GM23338 (cell line): ENCODE results near the gene PLCH2. TPM values are rescaled to one million over a fixed set of nuclear protein-coding genes. Genes with fewer than 3 reads are reported as not detected.

Experiments used
- ATAC-seq: fragments of 200-7000 bp; cut with Tn5 transposase; 3 replicates; pipeline ENCODE4 v1.9.1; 2020
- DNase-seq: peaks from one replicate; pipeline ENCODE4 v3.0.0-alpha.2; 2015; ENCODE audit warnings: low spot score
- H2AFZ ChIP-seq: fragments of 200-600 bp; sonication (generic); 2 replicates; pipeline ENCODE4 v1.8.0; 2016; ENCODE audit warnings: antibody characterized with exemption, mild to moderate bottlenecking, moderate library complexity
- H3F3A ChIP-seq: fragments of 200-600 bp; sonication (generic); replicated peaks from 2 replicates; pipeline ENCODE4 v1.8.0; 2017; ENCODE audit warnings: antibody characterized with exemption, mixed run types, low read depth
- H3K27ac ChIP-seq: fragments of 200-600 bp; sonication (generic); 2 replicates; pipeline ENCODE4 v1.6.1; 2016; ENCODE audit warnings: low read depth
- H3K27me3 ChIP-seq: fragments of 200-600 bp; sonication (generic); 2 replicates; pipeline ENCODE4 v1.8.0; 2016; ENCODE audit warnings: mild to moderate bottlenecking, mixed run types, moderate library complexity; ENCODE audit not compliant: insufficient read depth
- H3K36me3 ChIP-seq: fragments of 200-600 bp; sonication (generic); 2 replicates; pipeline ENCODE4 v1.8.0; 2016; ENCODE audit warnings: mild to moderate bottlenecking; ENCODE audit not compliant: insufficient read depth
- H3K4me1 ChIP-seq: fragments of 200-600 bp; sonication (generic); 2 replicates; pipeline ENCODE4 v1.8.0; 2016; ENCODE audit warnings: mild to moderate bottlenecking, moderate library complexity; ENCODE audit not compliant: insufficient read depth
- H3K4me2 ChIP-seq: fragments of 200-600 bp; sonication (generic); 2 replicates; pipeline ENCODE4 v1.7.1; 2017; ENCODE audit warnings: mixed run types
- H3K4me3 ChIP-seq: fragments of 200-600 bp; sonication (generic); 2 replicates; pipeline ENCODE4 v1.6.1; 2016; ENCODE audit warnings: mixed run types
- H3K79me2 ChIP-seq: fragments of 200-600 bp; sonication (generic); replicated peaks from 2 replicates; pipeline ENCODE4 v1.8.0; 2017; ENCODE audit warnings: mild to moderate bottlenecking; ENCODE audit not compliant: insufficient read depth
- H3K9me2 ChIP-seq: fragments of 200-600 bp; sonication (generic); 2 replicates; pipeline ENCODE4 v1.8.0; 2017; ENCODE audit not compliant: insufficient read depth
- H4K20me1 ChIP-seq: fragments of 200-600 bp; sonication (generic); replicated peaks from 2 replicates; pipeline ENCODE4 v1.8.0; 2017; ENCODE audit warnings: mild to moderate bottlenecking; ENCODE audit not compliant: insufficient read depth
- H3K27ac Mint-ChIP-seq: 2 replicates; pipeline ENCODE4 v1.8.0; 2020; ENCODE audit warnings: inconsistent platforms, mild to moderate bottlenecking, moderate library complexity, mixed read lengths
- H3K27me3 Mint-ChIP-seq: 3 replicates; pipeline ENCODE4 v1.8.0; 2022; ENCODE audit warnings: low read depth, mild to moderate bottlenecking, moderate library complexity, mixed read lengths, inconsistent platforms; ENCODE audit not compliant: insufficient read depth, poor library complexity
- H3K36me3 Mint-ChIP-seq: 3 replicates; pipeline ENCODE4 v1.8.0; 2021; ENCODE audit warnings: low read depth, mild to moderate bottlenecking, inconsistent platforms, moderate library complexity, mixed read lengths
- H3K4me1 Mint-ChIP-seq: 3 replicates; pipeline ENCODE4 v1.8.0; 2020; ENCODE audit warnings: mild to moderate bottlenecking, inconsistent platforms, mixed read lengths
- H3K4me3 Mint-ChIP-seq: 3 replicates; pipeline ENCODE4 v1.8.0; 2021; ENCODE audit warnings: moderate library complexity, mild to moderate bottlenecking, inconsistent platforms, mixed read lengths
- H3K9me3 Mint-ChIP-seq: 3 replicates; pipeline ENCODE4 v1.8.0; 2020; ENCODE audit warnings: moderate library complexity, mild to moderate bottlenecking, inconsistent platforms, mixed read lengths
- CREB1 ChIP-seq: fragments of 250-450 bp; sonication (Bioruptor Pico); IDR thresholded peaks from 2 replicates; pipeline ENCODE4 v1.5.0; 2020; ENCODE audit warnings: low read depth, mild to moderate bottlenecking, moderate library complexity
- CTCF ChIP-seq, 2 experiments: fragments of 200-600 bp in 1 of 2; sonication (generic) in 1 of 2; conservative IDR thresholded peaks; 2 replicates each; pipeline versions ENCODE4 v1.5.1 to v1.6.1; 2016 to 2017; ENCODE audit warnings: antibody characterized with exemption in 2 of 2, low read depth in 2 of 2, mild to moderate bottlenecking in 2 of 2, moderate library complexity in 1 of 2
- ETS1 ChIP-seq: IDR thresholded peaks from 2 replicates; pipeline ENCODE4 v1.6.1; 2016; ENCODE audit warnings: antibody characterized with exemption
- EZH2 ChIP-seq: fragments of 200-600 bp; sonication (generic); IDR thresholded peaks from one replicate; pipeline ENCODE4 v1.8.0; 2017; ENCODE audit warnings: antibody characterized with exemption, mild to moderate bottlenecking, low read depth; ENCODE audit not compliant: unreplicated experiment
- EZH2phosphoT487 ChIP-seq: fragments of 200-600 bp; sonication (generic); IDR thresholded peaks from one replicate; pipeline ENCODE4 v1.8.1; 2018; ENCODE audit warnings: antibody characterized with exemption; ENCODE audit not compliant: unreplicated experiment
- JUNB ChIP-seq: IDR thresholded peaks from one replicate; pipeline ENCODE4 v1.6.1; 2016; ENCODE audit warnings: antibody characterized with exemption; ENCODE audit not compliant: unreplicated experiment
- NANOG ChIP-seq: IDR thresholded peaks from 2 replicates; pipeline ENCODE4 v1.6.1; 2016; ENCODE audit warnings: antibody characterized with exemption, borderline replicate concordance
- POLR2AphosphoS5 ChIP-seq: IDR thresholded peaks from 2 replicates; pipeline ENCODE4 v1.6.1; 2016; ENCODE audit warnings: antibody characterized with exemption, low read depth
- REST ChIP-seq: IDR thresholded peaks from one replicate; pipeline ENCODE4 v1.6.1; 2018; ENCODE audit warnings: antibody characterized with exemption; ENCODE audit not compliant: unreplicated experiment
- STAT1 ChIP-seq: IDR thresholded peaks from one replicate; pipeline ENCODE4 v1.6.1; 2016; ENCODE audit warnings: antibody characterized with exemption; ENCODE audit not compliant: unreplicated experiment
- ZNF331 ChIP-seq: fragments of 250-450 bp; sonication (Bioruptor Pico); IDR thresholded peaks from 2 replicates; pipeline ENCODE4 v1.5.0; 2020; ENCODE audit warnings: low read depth, mild to moderate bottlenecking, moderate library complexity
- polyA plus RNA-seq: library from polyadenylated mRNA; unstranded; fragments of >200 nt; fragmentation: Nextera tagmentation; extraction: Ambion mirVana; gene quantifications from 2 replicates; pipeline ENCODE4 v1.2.1, GENCODE V29; 2016
- total RNA-seq: library from RNA; depleted of rRNA; stranded (reverse); fragments of >200 nt; shearing (Covaris generic); gene quantifications from 2 replicates; pipeline ENCODE4 v1.2.3, GENCODE V29; 2014

Gene PLCH2
- total and polyA plus RNA-seq, 2 experiments from 2014 or later = 0.31 TPM; not detected in 1

GRCh38 chr1:2433196-2433595, 42.9 kb upstream of the PLCH2 start:
- Histone ChIP-seq H3K27ac (no peak overlapping the region), H3K4me1 (no peaks in the 10 kb centered on the region), H3K36me3 (no peaks in the 10 kb centered on the region), H3K9me2 (no peaks in the 10 kb centered on the region), H2AFZ (no peak overlapping the region), H3K4me3 (no peak overlapping the region), H4K20me1 (no peaks in the 10 kb centered on the region), H3K4me2 (no peak overlapping the region), H3K79me2 (no peaks in the 10 kb centered on the region), H3F3A (no peaks in the 10 kb centered on the region), H3K27me3 (no peaks in the 10 kb centered on the region)
- Mint-ChIP-seq H3K27ac (no peak overlapping the region), H3K36me3 (no peaks in the 10 kb centered on the region), H3K27me3 (peaks cover 7% of the 10 kb centered on the region), H3K9me3 (peaks cover 12% of the 10 kb centered on the region; the same call in 2 of the 3 replicates), H3K4me1 (no peaks in the 10 kb centered on the region), H3K4me3 (no peak overlapping the region)
- TF ChIP-seq POLR2AphosphoS5 (no peak), REST (no peak)
- DNase-seq (no peak), ATAC-seq (no peak)

GRCh38 chr1:2433936-2434655, 42.0 kb upstream of the PLCH2 start:
- no peaks in the 10 kb centered on the region for H3K79me2 ChIP-seq
- H3K4me1 ChIP-seq = no peaks in the 10 kb centered on the region
- H3K4me2 ChIP-seq = no peak overlapping the region
- Mint-ChIP-seq H3K4me1 (no peaks in the 10 kb centered on the region), H3K36me3 (no peaks in the 10 kb centered on the region), H3K9me3 (peaks cover 11% of the 10 kb centered on the region; the same call in 2 of the 3 replicates), H3K27me3 (peaks cover 7% of the 10 kb centered on the region), H3K27ac (no peak overlapping the region), H3K4me3 (no peak overlapping the region)
- no peaks in the 10 kb centered on the region for H3F3A ChIP-seq
- no peak overlapping the region for H2AFZ ChIP-seq
- no peak overlapping the region for H3K27ac ChIP-seq
- H4K20me1 ChIP-seq = no peaks in the 10 kb centered on the region
- ATAC-seq = no peak
- DNase-seq = no peak
- H3K9me2 ChIP-seq = no peaks in the 10 kb centered on the region
- no peaks in the 10 kb centered on the region for H3K36me3 ChIP-seq
- no peaks in the 10 kb centered on the region for H3K27me3 ChIP-seq
- H3K4me3 ChIP-seq = no peak overlapping the region
- TF ChIP-seq CTCF (conservative IDR thresholded peaks at IDR 0.05; ENCODE audit: low read depth in 2 of 2) = no peak
- no peak for TF ChIP-seq EZH2phosphoT487
- TF ChIP-seq CREB1 (CRISPR knock-in tag) = no peak
- no peak for TF ChIP-seq EZH2
- TF ChIP-seq NANOG = no peak
- TF ChIP-seq STAT1 = no peak
- TF ChIP-seq REST = no peak
- no peak for TF ChIP-seq POLR2AphosphoS5
- TF ChIP-seq ZNF331 (CRISPR knock-in tag) = no peak
- TF ChIP-seq ETS1 = no peak
- TF ChIP-seq JUNB = no peak
